Activated CD4-positive, alpha-beta memory T cell treated with anti-CD3 and anti-CD28 coated beads for 36 hours (primary cell): ENCODE results near the gene FKBP2. TPM values are rescaled to one million over a fixed set of nuclear protein-coding genes. Genes with fewer than 3 reads are reported as not detected.

Source experiments
- CTCF ChIA-PET: fragments of 350-600 bp; sonication (Branson Sonifier 250); formaldehyde crosslinking; loops from one replicate; lab custom pipeline; 2021; ENCODE audit warnings: antibody characterized with exemption, inconsistent platforms; lab: Charles Lee
- POLR2A ChIA-PET: fragments of 350-600 bp; sonication (Branson Sonifier 250); formaldehyde crosslinking; loops from one replicate; lab custom pipeline; 2021; ENCODE audit warnings: antibody characterized with exemption; lab: Charles Lee
- DNase-seq: peaks from one replicate; pipeline ENCODE4 v3.0.0-alpha.2; 2020
- H3K27ac Mint-ChIP-seq: one replicate; pipeline ENCODE4 v1.8.0; 2021; ENCODE audit warnings: mixed read lengths
- H3K27me3 Mint-ChIP-seq: one replicate; pipeline ENCODE4 v1.8.0; 2021; ENCODE audit warnings: mixed read lengths
- H3K36me3 Mint-ChIP-seq: one replicate; pipeline ENCODE4 v1.8.0; 2021; ENCODE audit warnings: mixed read lengths
- H3K4me1 Mint-ChIP-seq: one replicate; pipeline ENCODE4 v1.8.0; 2021; ENCODE audit warnings: low read depth, mixed read lengths
- H3K4me3 Mint-ChIP-seq: one replicate; pipeline ENCODE4 v1.8.0; 2021; ENCODE audit warnings: mild to moderate bottlenecking, mixed read lengths
- H3K9me3 Mint-ChIP-seq: one replicate; pipeline ENCODE4 v1.8.0; 2021; ENCODE audit warnings: mixed read lengths
- intact Hi-C: fragments of 100-400 bp; cut with micrococcal nuclease; formaldehyde crosslinking; loops from one replicate; pipeline ENCODE4 v1.15.1; 2023
- total RNA-seq, 2 experiments: library from RNA; stranded (reverse); gene quantifications; one replicate each; pipeline ENCODE4 v1.2.3, GENCODE V29; 2021

FKBP2 gene
- 10 to 100 TPM; 28.7 to 34.9 TPM for total RNA-seq

DNA sequence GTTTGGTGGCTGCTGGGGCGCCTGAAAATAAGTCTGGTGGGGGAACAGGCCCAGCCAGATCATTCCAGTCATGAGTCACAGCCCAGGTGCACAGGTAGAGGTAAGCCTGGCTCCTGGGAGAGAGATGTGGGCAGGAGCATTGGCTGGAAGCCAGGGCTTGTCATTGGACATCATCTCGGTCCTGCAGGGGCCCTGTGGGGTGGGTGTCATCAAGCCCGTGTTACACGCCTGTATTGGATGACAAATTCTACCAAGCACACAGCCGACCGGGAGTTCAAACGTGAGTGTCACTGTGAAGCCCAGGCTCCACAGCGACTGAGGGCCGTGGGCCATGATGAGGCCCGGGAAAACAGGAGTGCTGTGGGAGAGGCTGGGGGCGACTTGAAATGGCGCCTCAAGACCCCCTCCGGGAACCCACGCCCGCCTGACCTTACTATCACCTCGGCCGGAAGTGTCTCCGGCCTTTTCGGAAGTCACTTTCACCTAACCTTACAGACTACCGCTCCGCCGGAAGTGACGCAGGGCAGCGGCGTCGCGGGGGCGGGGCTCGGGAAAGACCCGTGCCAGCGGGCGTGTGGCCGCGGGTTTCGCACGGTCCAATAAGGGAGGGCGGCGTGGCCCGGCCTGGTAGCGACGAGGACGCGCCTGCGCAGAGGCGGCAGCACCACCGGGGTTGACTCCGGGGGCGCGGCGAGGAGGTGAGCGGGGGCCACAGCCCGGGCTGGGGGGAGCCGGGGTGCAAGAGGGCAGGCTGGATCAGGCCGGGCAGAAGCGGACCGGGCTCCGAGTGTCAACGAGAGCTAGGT is at the start of gene FKBP2:
FKBP2 (plus strand) TSS at position 661 of the 806 bp plus-strand sequence. CDS start 1,293 bp downstream, outside the sequence.
- Mint-ChIP-seq H3K36me3 (peaks cover 18% of the 10 kb centered on the region), H3K4me3 (peak within 1 kb of the TSS; percentile 89), H3K9me3 (no peaks in the 10 kb centered on the region), H3K4me1 (peaks cover 36% of the 10 kb centered on the region), H3K27ac (peak within 1 kb of the TSS; percentile 98), H3K27me3 (no peaks in the 10 kb centered on the region)
- intact Hi-C loops: loop anchor here (1.0 to 10.0 kb wide), 9 partner anchors 10 to 874 kb away; partner anchors contain the start of genes BAD, DNAJC4, ESRRA and GPR137
- ChIA-PET CTCF (interaction anchor here (0.9 to 3.7 kb wide), 7 partner anchors 10 to 64 kb away, joined by 3 to 19 read pairs (median 5); partner anchors contain the start of genes CATSPERZ, ESRRA, GPR137 and NUDT22), POLR2A (interaction anchor here (0.6 to 4.3 kb wide), 14 partner anchors 8 to 100 kb away, joined by 3 to 14 read pairs (median 4); partner anchors contain the start of genes BAD, NUDT22, PRDX5 and STIP1)
- DNase-seq: peak; percentile 98

DNA sequence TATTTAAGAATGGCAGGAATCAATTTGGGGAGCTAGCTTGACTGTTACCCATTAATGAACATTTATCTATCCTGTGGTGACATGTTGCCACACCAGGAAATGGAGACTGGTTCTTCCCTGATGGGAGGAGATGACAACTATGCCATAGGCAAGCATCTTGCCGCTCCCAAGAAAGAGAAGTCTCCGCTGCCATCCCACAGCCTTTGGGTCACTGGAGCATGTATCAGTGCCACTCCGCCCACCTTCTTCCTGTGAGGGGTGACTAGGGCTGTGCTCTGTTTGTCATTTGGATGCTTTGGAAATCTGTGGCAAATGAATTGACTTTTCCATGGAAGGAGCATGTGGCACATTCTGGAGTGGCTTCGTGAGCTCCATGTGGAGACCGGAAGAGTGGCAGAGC is 48.5 kb upstream of the FKBP2 start:
- Mint-ChIP-seq H3K4me1 (peaks cover 30% of the 10 kb centered on the region), H3K9me3 (no peaks in the 10 kb centered on the region), H3K36me3 (peaks cover 58% of the 10 kb centered on the region), H3K27ac (no peak overlapping the region), H3K27me3 (no peaks in the 10 kb centered on the region), H3K4me3 (no peak overlapping the region)
- no peak for DNase-seq
- intact Hi-C loops: no loop called here
- POLR2A ChIA-PET: no interaction called here
- CTCF ChIA-PET: interaction anchor here (1.4 kb wide), 1 partner anchor 12 kb away, joined by 4 read pairs; no protein-coding TSS in a partner anchor

DNA sequence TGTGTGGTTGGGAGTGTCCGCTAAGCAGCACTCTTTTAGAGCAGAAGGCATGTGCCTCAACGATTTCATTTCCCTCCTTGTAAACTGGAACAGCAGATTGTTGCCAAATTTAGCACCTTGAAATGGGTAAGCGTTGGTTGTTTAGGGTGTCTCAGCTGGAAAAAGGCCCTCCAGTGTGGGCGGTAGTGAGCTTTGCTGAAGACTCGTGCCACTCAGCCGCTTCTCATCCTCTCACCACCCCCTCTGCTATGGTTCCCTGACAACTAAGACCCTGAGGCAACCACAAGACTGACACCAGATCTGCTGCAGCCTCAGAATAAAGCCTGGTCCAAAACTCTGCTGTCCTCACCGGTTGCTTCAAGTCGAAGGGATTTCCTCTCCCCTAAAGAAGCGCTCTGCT is 44.3 kb upstream of the FKBP2 start:
- Mint-ChIP-seq H3K27ac (peak overlapping the region; percentile 56), H3K27me3 (no peaks in the 10 kb centered on the region), H3K36me3 (peaks cover 67% of the 10 kb centered on the region), H3K4me1 (peaks cover 11% of the 10 kb centered on the region), H3K9me3 (no peaks in the 10 kb centered on the region), H3K4me3 (no peak overlapping the region)
- ChIA-PET POLR2A (interaction anchor here (1.0 kb wide), 1 partner anchor 9 kb away, joined by 3 read pairs; no protein-coding TSS in a partner anchor), CTCF (interaction anchor here (2.6 kb wide), 1 partner anchor 8 kb away, joined by 10 read pairs; no protein-coding TSS in a partner anchor)
- intact Hi-C loops: no loop called here
- DNase-seq: no peak

DNA sequence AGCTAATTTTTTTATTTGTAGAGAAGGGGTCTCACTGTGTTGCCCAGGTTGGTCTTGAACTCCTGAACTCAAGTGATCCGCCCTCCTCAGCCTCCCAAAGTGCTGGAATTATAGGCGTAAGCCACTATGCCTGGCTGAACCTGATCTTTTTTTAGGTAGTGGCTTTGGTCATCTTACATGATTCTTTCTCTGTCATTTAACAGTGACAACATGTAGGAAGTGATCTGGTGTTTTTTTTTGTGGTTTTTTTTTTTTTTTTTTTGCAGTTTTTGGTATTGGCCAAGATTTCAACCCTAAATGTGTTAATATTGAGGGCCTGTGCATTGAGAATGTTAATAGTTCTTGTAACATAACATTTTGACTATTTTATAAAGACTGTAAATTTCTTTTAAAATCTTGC is 42.4 kb upstream of the FKBP2 start:
- ChIA-PET POLR2A (no interaction called here), CTCF (interaction anchor here (1.6 kb wide), 1 partner anchor 198 kb away, joined by 4 read pairs; no protein-coding TSS in a partner anchor)
- H3K27me3 Mint-ChIP-seq: no peaks in the 10 kb centered on the region
- intact Hi-C loops: no loop called here
- no peaks in the 10 kb centered on the region for H3K9me3 Mint-ChIP-seq
- peaks cover 72% of the 10 kb centered on the region for H3K36me3 Mint-ChIP-seq
- DNase-seq: no peak
- peaks cover 11% of the 10 kb centered on the region for H3K4me1 Mint-ChIP-seq
- H3K4me3 Mint-ChIP-seq: no peak overlapping the region
- H3K27ac Mint-ChIP-seq: no peak overlapping the region

DNA sequence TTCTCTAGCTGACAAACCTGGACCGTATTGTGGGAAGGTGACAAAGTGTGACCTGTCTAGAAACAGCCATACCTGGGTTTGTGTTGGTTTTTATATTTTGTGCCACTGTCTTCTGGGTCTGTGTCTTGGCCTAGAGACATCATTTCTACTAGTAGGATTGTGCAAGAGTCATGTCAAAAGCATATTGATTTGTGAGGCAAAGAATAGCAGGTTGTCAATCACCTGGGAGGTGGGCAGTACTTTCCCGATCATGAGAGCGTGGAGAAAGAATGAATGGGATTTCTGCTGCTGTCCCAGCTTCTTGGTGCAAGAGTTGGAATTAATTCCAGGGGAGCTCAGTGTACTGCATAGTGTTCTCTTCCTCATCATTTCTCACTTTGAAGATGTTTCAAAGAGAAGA is 39.4 kb upstream of the FKBP2 start:
- Mint-ChIP-seq H3K27me3 (no peaks in the 10 kb centered on the region), H3K4me1 (peaks cover 34% of the 10 kb centered on the region), H3K4me3 (no peak overlapping the region), H3K36me3 (peaks cover 58% of the 10 kb centered on the region), H3K27ac (no peak overlapping the region), H3K9me3 (no peaks in the 10 kb centered on the region)
- POLR2A ChIA-PET: interaction anchor here (0.7 kb wide), 1 partner anchor 21 kb away, joined by 4 read pairs; no protein-coding TSS in a partner anchor
- CTCF ChIA-PET: no interaction called here
- intact Hi-C loops: no loop called here
- no peak for DNase-seq

- H3K27me3 Mint-ChIP-seq: no peaks in the 10 kb centered on the region
- intact Hi-C loops: no loop called here
- no peak overlapping the region for H3K4me3 Mint-ChIP-seq
- H3K27ac Mint-ChIP-seq: no peak overlapping the region
- DNase-seq: no peak
- H3K9me3 Mint-ChIP-seq: no peaks in the 10 kb centered on the region
- ChIA-PET CTCF (interaction anchor here (6.5 kb wide), 1 partner anchor 100 kb away, joined by 106 read pairs; the partner anchor contains the start of genes CATSPERZ and ESRRA), POLR2A (no interaction called here)
- peaks cover 58% of the 10 kb centered on the region for H3K36me3 Mint-ChIP-seq
- peaks cover 34% of the 10 kb centered on the region for H3K4me1 Mint-ChIP-seq
These were observed 37.9 kb upstream of the FKBP2 start for GRCh38 chr11:64202992-64203391.

DNA sequence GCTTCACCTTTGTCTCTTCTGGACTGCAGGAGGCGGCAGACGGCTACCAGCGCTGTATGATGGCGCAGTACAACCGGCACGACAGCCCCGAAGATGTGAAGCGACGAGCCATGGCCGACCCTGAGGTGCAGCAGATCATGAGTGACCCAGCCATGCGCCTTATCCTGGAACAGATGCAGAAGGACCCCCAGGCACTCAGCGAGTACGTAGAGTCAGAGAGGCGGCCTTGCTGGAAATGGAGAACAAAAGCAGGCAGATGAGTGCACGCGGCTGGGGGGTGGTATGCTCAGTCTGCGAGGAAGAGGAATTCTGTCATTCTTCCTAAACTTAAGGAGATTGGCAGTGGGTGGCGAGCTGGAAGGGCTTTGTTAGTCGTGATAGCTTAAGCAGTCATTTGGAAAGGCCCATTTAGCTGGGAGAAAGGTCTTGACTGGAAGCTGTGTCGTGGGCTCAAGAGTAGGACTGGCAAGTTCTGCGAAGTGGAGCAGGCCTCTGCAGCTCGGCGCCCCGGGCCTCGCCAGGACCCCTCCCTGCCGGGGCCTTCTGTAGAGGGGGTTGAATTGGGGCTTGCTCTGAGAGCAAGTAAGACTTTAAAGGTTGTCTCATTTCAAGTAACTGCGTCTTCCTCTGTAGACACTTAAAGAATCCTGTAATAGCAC is 37.3 kb upstream of the FKBP2 start:
- DNase-seq: no peak
- no peaks in the 10 kb centered on the region for H3K27me3 Mint-ChIP-seq
- intact Hi-C loops: loop anchor here (1.0 kb wide), 1 partner anchor 101 kb away; no protein-coding TSS in a partner anchor
- H3K36me3 Mint-ChIP-seq: peaks cover 59% of the 10 kb centered on the region
- no peaks in the 10 kb centered on the region for H3K9me3 Mint-ChIP-seq
- H3K27ac Mint-ChIP-seq: no peak overlapping the region
- H3K4me3 Mint-ChIP-seq: no peak overlapping the region
- CTCF ChIA-PET: interaction anchor here (0.7 to 6.5 kb wide), 10 partner anchors 11 to 99 kb away, joined by 3 to 106 read pairs (median 7); partner anchors contain the start of genes CATSPERZ, ESRRA, NUDT22 and TRPT1
- peaks cover 36% of the 10 kb centered on the region for H3K4me1 Mint-ChIP-seq
- POLR2A ChIA-PET: interaction anchor here (0.6 to 5.5 kb wide), 6 partner anchors 17 to 101 kb away, joined by 4 to 111 read pairs (median 8); partner anchors contain the start of genes BAD, ESRRA, NUDT22 and STIP1

DNA sequence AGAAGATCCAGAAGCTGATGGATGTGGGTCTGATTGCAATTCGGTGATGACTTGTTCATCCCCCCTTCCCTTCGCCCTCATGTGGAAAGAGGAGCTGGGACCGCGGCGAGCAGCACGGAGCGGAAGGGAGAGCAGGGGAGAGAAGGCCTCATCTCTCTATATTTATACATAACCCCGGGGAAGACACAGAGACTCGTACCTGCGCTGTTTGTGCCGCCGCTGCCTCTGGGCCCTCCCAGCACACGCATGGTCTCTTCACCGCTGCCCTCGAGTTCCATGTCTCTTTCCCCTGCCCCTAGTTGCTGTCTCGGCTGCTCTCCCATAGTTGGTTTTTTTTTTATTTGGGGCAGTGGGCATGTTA is 36.8 kb upstream of the FKBP2 start:
- Mint-ChIP-seq H3K27me3 (no peaks in the 10 kb centered on the region), H3K4me3 (no peak overlapping the region)

DNA sequence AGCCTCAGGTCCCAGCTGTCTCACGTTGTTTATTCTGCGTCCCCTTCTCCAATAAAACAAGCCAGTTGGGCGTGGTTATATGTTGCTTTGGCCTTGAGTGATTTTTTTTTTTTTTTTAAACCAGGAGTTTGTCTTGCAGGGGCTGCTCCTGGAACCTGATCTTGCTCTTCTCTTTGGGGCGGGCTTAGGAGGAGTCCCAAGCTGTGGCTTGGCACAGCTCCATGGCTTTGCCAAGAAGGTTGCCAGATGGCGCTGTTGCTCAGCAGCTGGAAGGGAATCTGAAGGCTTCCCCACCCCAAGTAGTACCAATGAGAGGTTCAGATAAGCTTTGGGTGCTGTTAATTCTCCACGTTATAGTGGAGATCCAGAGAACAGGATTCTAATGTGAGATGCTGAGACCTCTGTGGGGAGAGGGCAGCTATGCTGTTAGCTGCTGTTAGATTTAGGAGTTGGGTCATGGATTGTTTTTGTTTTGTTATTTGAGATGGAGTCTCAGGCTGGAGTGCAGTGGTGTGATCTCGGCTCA is 36.4 kb upstream of the FKBP2 start:
- Mint-ChIP-seq H3K27ac (peak overlapping the region; percentile 87), H3K4me1 (peaks cover 44% of the 10 kb centered on the region), H3K27me3 (no peaks in the 10 kb centered on the region), H3K4me3 (peak overlapping the region; percentile 64), H3K36me3 (peaks cover 66% of the 10 kb centered on the region), H3K9me3 (no peaks in the 10 kb centered on the region)
- intact Hi-C loops: loop anchor here (1.0 kb wide), 1 partner anchor 100 kb away; no protein-coding TSS in a partner anchor
- CTCF ChIA-PET: interaction anchor here (0.6 to 6.5 kb wide), 24 partner anchors 9 to 179 kb away, joined by 3 to 106 read pairs (median 4); partner anchors contain the start of genes CATSPERZ, ESRRA, FKBP2 and NUDT22
- DNase-seq: peak; percentile 88
- POLR2A ChIA-PET: interaction anchor here (0.6 to 5.5 kb wide), 14 partner anchors 13 to 113 kb away, joined by 3 to 111 read pairs (median 4); partner anchors contain the start of genes BAD, ESRRA, FKBP2 and MACROD1

More for the DNA sequence above, 36.8 kb upstream of the FKBP2 start:
- Mint-ChIP-seq H3K9me3 (no peaks in the 10 kb centered on the region), H3K36me3 (peaks cover 63% of the 10 kb centered on the region), H3K4me1 (peaks cover 41% of the 10 kb centered on the region), H3K27ac (no peak overlapping the region)
- DNase-seq: no peak
- CTCF ChIA-PET: interaction anchor here (0.6 to 6.5 kb wide), 23 partner anchors 8 to 179 kb away, joined by 3 to 106 read pairs (median 4); partner anchors contain the start of genes CATSPERZ, ESRRA, FKBP2 and NUDT22
- POLR2A ChIA-PET: interaction anchor here (0.6 to 5.5 kb wide), 13 partner anchors 13 to 101 kb away, joined by 3 to 111 read pairs (median 4); partner anchors contain the start of genes BAD, ESRRA, FKBP2 and MACROD1
- intact Hi-C loops: loop anchor here (1.0 kb wide), 1 partner anchor 100 kb away; no protein-coding TSS in a partner anchor

GRCh38 chr11:64206457-64207255 is 34.2 kb upstream of the FKBP2 start, which contains the start of gene FERMT3:
TSS of gene FERMT3 (plus strand) at chr11:64206721. CDS start at chr11:64207365, 644 bp downstream.
- no peaks in the 10 kb centered on the region for H3K9me3 Mint-ChIP-seq
- H3K4me3 Mint-ChIP-seq: peak within 1 kb of the TSS; percentile 96
- peak; percentile 88 for DNase-seq
- peaks cover 48% of the 10 kb centered on the region for H3K4me1 Mint-ChIP-seq
- H3K36me3 Mint-ChIP-seq: peaks cover 59% of the 10 kb centered on the region
- intact Hi-C loops: loop anchor here (1.0 kb wide), 6 partner anchors 19 to 99 kb away; partner anchors contain the start of genes DNAJC4, ESRRA, NUDT22 and TRPT1
- CTCF ChIA-PET: interaction anchor here (0.7 to 6.5 kb wide), 11 partner anchors 10 to 125 kb away, joined by 3 to 106 read pairs (median 7); partner anchors contain the start of genes BAD, CATSPERZ, ESRRA and NUDT22
- no peaks in the 10 kb centered on the region for H3K27me3 Mint-ChIP-seq
- peak within 1 kb of the TSS; percentile 99 for H3K27ac Mint-ChIP-seq
- POLR2A ChIA-PET: interaction anchor here (0.6 to 5.5 kb wide), 20 partner anchors 8 to 763 kb away, joined by 3 to 111 read pairs (median 8); partner anchors contain the start of genes ESRRA, NUDT22, PRDX5 and STIP1
